H1 (cell line): Measurements from ENCODE around the gene TMEM35A.

Source experiments
- BRCA1 ChIP-seq: IDR thresholded peaks from 2 replicates; pipeline ENCODE4 v1.6.1; 2012; ENCODE audit warnings: low read depth, low read length, improper control_type of control experiment
- CREB1 ChIP-seq: IDR thresholded peaks from 2 replicates; pipeline ENCODE4 v1.6.1; 2012; ENCODE audit warnings: inconsistent platforms
- EP300 ChIP-seq, 2 experiments: IDR thresholded peaks; 1 replicate in 1 of 2; 2 replicates in 1 of 2; pipeline ENCODE4 v1.6.1; 2011 to 2012; ENCODE audit warnings: low read depth in 2 of 2, low read length in 2 of 2, mild to moderate bottlenecking in 2 of 2, borderline replicate concordance in 1 of 2, inconsistent platforms in 1 of 2, moderate library complexity in 1 of 2
- MAFK ChIP-seq: IDR thresholded peaks from 2 replicates; pipeline ENCODE4 v1.6.1; 2012; ENCODE audit warnings: low read depth, mild to moderate bottlenecking, improper control_type of control experiment, low read length
- POLR2A ChIP-seq, 2 experiments: IDR thresholded peaks; 1 replicate in 1 of 2; 2 replicates in 1 of 2; pipeline ENCODE4 v1.6.1; 2011; ENCODE audit warnings: low read depth in 2 of 2, low read length in 2 of 2, mild to moderate bottlenecking in 2 of 2; ENCODE audit errors: control extremely low read depth in 1 of 2
- POLR2AphosphoS5 ChIP-seq: IDR thresholded peaks from 2 replicates; pipeline ENCODE4 v1.6.1; 2011; ENCODE audit warnings: low read depth, low read length
- RAD21 ChIP-seq, 2 experiments: IDR thresholded peaks in 1 of 2; conservative IDR thresholded peaks in 1 of 2; 2 replicates each; pipeline ENCODE4 v1.6.1; 2011; ENCODE audit warnings: low read depth in 2 of 2, low read length in 2 of 2, improper control_type of control experiment in 1 of 2, inconsistent platforms in 1 of 2, mild to moderate bottlenecking in 1 of 2, moderate library complexity in 1 of 2
- SP1 ChIP-seq: IDR thresholded peaks from 2 replicates; pipeline ENCODE4 v1.6.1; 2011; ENCODE audit warnings: low read depth, low read length
- TAF1 ChIP-seq: IDR thresholded peaks from 2 replicates; pipeline ENCODE4 v1.6.1; 2011; ENCODE audit warnings: mild to moderate bottlenecking, low read depth, low read length
- TF ChIP-seq, protein P1 (sequence below), 3 experiments: IDR thresholded peaks; 1 replicate in 2 of 3; 2 replicates in 1 of 3; pipeline versions ENCODE4 v1.5.1 to v1.6.1; 2011; ENCODE audit warnings: low read length in 3 of 3, mild to moderate bottlenecking in 3 of 3, inconsistent platforms in 2 of 3, low read depth in 1 of 3, moderate library complexity in 1 of 3; ENCODE audit not compliant: insufficient read depth in 1 of 3; ENCODE audit errors: control extremely low read depth in 1 of 3
- TF ChIP-seq, protein P2 (sequence below): IDR thresholded peaks from 2 replicates; pipeline ENCODE4 v1.6.1; 2012; ENCODE audit warnings: inconsistent platforms
- TF ChIP-seq, protein P3 (sequence below): IDR thresholded peaks from 2 replicates; pipeline ENCODE4 v1.6.1; 2011; ENCODE audit warnings: low read depth, mild to moderate bottlenecking, low read length; ENCODE audit not compliant: insufficient read depth

DNA sequence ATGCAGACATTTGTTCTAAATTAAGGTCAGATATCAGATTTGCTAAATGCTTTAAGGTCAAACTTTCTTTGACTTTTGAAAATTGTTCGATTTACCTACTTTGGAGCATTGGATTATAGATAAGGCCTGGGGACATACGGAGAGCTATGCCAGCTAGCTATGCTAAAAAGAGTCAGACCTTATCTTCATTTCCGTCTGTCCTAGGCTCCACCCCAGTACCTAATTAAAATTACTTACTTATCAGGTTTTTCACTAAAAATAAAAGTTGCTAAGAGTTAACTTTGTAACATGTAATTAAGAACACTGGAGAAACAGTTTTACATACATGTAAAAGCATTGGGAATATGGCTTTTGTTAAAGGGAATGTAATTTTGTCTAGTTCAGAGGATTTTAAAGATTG, 7.1 kb upstream of the TMEM35A start:
- TF ChIP-seq, protein P1, sequence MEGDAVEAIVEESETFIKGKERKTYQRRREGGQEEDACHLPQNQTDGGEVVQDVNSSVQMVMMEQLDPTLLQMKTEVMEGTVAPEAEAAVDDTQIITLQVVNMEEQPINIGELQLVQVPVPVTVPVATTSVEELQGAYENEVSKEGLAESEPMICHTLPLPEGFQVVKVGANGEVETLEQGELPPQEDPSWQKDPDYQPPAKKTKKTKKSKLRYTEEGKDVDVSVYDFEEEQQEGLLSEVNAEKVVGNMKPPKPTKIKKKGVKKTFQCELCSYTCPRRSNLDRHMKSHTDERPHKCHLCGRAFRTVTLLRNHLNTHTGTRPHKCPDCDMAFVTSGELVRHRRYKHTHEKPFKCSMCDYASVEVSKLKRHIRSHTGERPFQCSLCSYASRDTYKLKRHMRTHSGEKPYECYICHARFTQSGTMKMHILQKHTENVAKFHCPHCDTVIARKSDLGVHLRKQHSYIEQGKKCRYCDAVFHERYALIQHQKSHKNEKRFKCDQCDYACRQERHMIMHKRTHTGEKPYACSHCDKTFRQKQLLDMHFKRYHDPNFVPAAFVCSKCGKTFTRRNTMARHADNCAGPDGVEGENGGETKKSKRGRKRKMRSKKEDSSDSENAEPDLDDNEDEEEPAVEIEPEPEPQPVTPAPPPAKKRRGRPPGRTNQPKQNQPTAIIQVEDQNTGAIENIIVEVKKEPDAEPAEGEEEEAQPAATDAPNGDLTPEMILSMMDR (IDR thresholded peaks at IDR 0.05; ENCODE audit: control extremely low read depth in 1 of 3, insufficient read depth in 1 of 3, low read depth in 1 of 3, low read length in 3 of 3), result no peak
- TF ChIP-seq POLR2AphosphoS5 (no peak), POLR2A (IDR thresholded peaks at IDR 0.05; ENCODE audit: control extremely low read depth in 1 of 2, low read depth in 2 of 2, low read length in 2 of 2) (no peak), TAF1 (no peak), EP300 (IDR thresholded peaks at IDR 0.05; ENCODE audit: borderline replicate concordance in 1 of 2, low read depth in 2 of 2, low read length in 2 of 2) (no peak), SP1 (no peak), BRCA1 (no peak), MAFK (no peak), CREB1 (no peak), RAD21 (IDR thresholded peaks at IDR 0.05 in 1 of 2, conservative IDR thresholded peaks at IDR 0.05 in 1 of 2; ENCODE audit: low read depth in 2 of 2, low read length in 2 of 2) (no peak)
- TF ChIP-seq, protein P2, sequence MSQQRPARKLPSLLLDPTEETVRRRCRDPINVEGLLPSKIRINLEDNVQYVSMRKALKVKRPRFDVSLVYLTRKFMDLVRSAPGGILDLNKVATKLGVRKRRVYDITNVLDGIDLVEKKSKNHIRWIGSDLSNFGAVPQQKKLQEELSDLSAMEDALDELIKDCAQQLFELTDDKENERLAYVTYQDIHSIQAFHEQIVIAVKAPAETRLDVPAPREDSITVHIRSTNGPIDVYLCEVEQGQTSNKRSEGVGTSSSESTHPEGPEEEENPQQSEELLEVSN, result no peak
- TF ChIP-seq, protein P3, sequence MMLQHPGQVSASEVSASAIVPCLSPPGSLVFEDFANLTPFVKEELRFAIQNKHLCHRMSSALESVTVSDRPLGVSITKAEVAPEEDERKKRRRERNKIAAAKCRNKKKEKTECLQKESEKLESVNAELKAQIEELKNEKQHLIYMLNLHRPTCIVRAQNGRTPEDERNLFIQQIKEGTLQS, result no peak
